CD8-positive, alpha-beta memory T cell (primary cell): ENCODE measurements around the gene ITPK1. TPM values are rescaled to one million over a fixed set of nuclear protein-coding genes. Genes with fewer than 3 reads are reported as not detected.
"Not testable (repeated sequence)": the region's sequence is repeated elsewhere in the genome, so short reads cannot be mapped to it uniquely, and the experiment has no call there.

ENCODE experiments used
- CTCF ChIA-PET: fragments of 350-600 bp; sonication (Branson Sonifier 250); formaldehyde crosslinking; loops from one replicate; lab custom pipeline; 2021; ENCODE audit warnings: antibody characterized with exemption; lab: Charles Lee
- POLR2A ChIA-PET: fragments of 350-600 bp; sonication (Branson Sonifier 250); formaldehyde crosslinking; loops from one replicate; lab custom pipeline; 2021; ENCODE audit warnings: antibody characterized with exemption; lab: Charles Lee
- DNase-seq, 5 donors: peaks; one replicate each; pipeline versions ENCODE4 v3.0.0 to v3.0.0-alpha.2; 2020 to 2022; ENCODE audit warnings: mixed read lengths in 1 of 5
- H3K27ac ChIP-seq: one replicate; pipeline ENCODE4 v1.7.0; 2013; ENCODE audit warnings: low read depth, mild to moderate bottlenecking, low read length, moderate library complexity
- H3K27me3 ChIP-seq: 2 replicates; pipeline ENCODE4 v1.7.0; 2013; ENCODE audit warnings: low read length, mild to moderate bottlenecking; ENCODE audit not compliant: insufficient read depth, poor library complexity, severe bottlenecking
- H3K36me3 ChIP-seq: 2 replicates; pipeline ENCODE4 v1.7.0; 2013; ENCODE audit warnings: mild to moderate bottlenecking, low read length, moderate library complexity; ENCODE audit not compliant: insufficient read depth
- H3K4me1 ChIP-seq: 2 replicates; pipeline ENCODE4 v1.7.0; 2013; ENCODE audit warnings: mild to moderate bottlenecking, low read length, moderate library complexity; ENCODE audit not compliant: insufficient read depth
- H3K4me3 ChIP-seq: 2 replicates; pipeline ENCODE4 v1.7.0; 2013; ENCODE audit warnings: mild to moderate bottlenecking, low read length
- H3K9me3 ChIP-seq: 2 replicates; pipeline ENCODE4 v1.7.0; 2013; ENCODE audit warnings: mild to moderate bottlenecking, low read length
- H3K27ac Mint-ChIP-seq, 8 donors: one replicate each; pipeline ENCODE4 v1.8.0; 2020 to 2021; ENCODE audit warnings: mixed read lengths in 8 of 8, mild to moderate bottlenecking in 6 of 8, inconsistent platforms in 3 of 8, moderate library complexity in 3 of 8
- H3K27me3 Mint-ChIP-seq, 2 donors: one replicate each; pipeline ENCODE4 v1.8.0; 2020 to 2021; ENCODE audit warnings: mixed read lengths in 2 of 2, mild to moderate bottlenecking in 1 of 2, moderate library complexity in 1 of 2
- H3K36me3 Mint-ChIP-seq, 3 donors: one replicate each; pipeline ENCODE4 v1.8.0; 2020 to 2021; ENCODE audit warnings: mixed read lengths in 3 of 3, inconsistent platforms in 1 of 3, mild to moderate bottlenecking in 1 of 3
- H3K4me1 Mint-ChIP-seq, 3 donors: one replicate each; pipeline ENCODE4 v1.8.0; 2020 to 2021; ENCODE audit warnings: mixed read lengths in 3 of 3, inconsistent platforms in 1 of 3, mild to moderate bottlenecking in 1 of 3
- H3K4me3 Mint-ChIP-seq, 7 donors: one replicate each; pipeline ENCODE4 v1.8.0; 2020 to 2021; ENCODE audit warnings: mixed read lengths in 7 of 7, mild to moderate bottlenecking in 6 of 7, moderate library complexity in 4 of 7, inconsistent platforms in 2 of 7
- H3K9me3 Mint-ChIP-seq, 5 donors: one replicate each; pipeline ENCODE4 v1.8.0; 2020 to 2022; ENCODE audit warnings: mixed read lengths in 5 of 5, mild to moderate bottlenecking in 3 of 5, moderate library complexity in 2 of 5, inconsistent platforms in 1 of 5
- polyA plus RNA-seq: library from polyadenylated mRNA; unstranded; fragments of 300-500 nt; fragmentation: Illumina TruSeq; gene quantifications from one replicate; pipeline ENCODE4 v1.2.3, GENCODE V29; 2021
- total RNA-seq, 2 experiments: library from RNA; stranded (reverse); gene quantifications; one replicate each; pipeline ENCODE4 v1.2.3, GENCODE V29; 2021

Gene ITPK1
- total and polyA plus RNA-seq, 3 experiments from 2014 or later: 40.4 to 75.1 (median 66.1) TPM

DNA sequence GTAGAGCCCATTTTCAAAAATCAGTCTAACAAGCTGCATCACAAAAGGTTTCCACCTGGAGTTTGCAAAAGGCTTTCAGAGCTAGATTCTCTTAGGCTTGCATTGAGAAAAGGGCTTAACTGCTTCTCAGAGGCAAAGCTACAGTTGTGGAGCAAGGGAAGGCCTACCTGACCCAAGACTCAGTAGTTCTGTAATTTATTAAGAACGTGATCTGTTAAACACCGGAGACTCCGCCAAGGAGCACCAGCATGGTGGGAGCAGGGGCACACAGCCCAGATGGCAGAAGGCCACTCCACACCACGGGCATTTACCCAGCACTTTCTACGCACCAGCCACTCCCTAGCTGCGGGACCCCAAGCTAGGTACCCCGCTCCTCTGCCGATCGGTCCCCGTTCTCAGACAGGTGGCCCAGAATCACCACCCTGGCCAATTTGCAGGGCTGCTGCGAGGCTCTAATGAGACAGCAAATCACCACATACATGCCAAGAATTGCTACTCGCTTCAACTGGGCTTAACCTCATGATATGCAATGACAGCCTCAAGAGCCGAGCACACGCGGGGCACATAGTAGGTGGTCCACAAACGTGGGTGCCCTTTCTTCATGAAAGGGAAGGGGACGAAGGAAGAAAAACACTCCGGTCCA lies 1.5 kb downstream of the ITPK1 start:
- Histone ChIP-seq H3K4me3 (peak overlapping the region; percentile 70), H3K27ac (no peak overlapping the region), H3K27me3 (no peaks in the 10 kb centered on the region), H3K4me1 (peaks cover 32% of the 10 kb centered on the region), H3K36me3 (peaks cover 7% of the 10 kb centered on the region), H3K9me3 (no peaks in the 10 kb centered on the region)
- Mint-ChIP-seq H3K27me3 (peaks cover 0 to 3% of the 10 kb centered on the region in 2 donors), H3K27ac (peak overlapping the region; percentile 80 to 97 (median 94)), H3K36me3 (no peaks in the 10 kb centered on the region), H3K4me1 (peaks cover 20 to 46% (median 38%) of the 10 kb centered on the region in 3 donors), H3K9me3 (no peaks in the 10 kb centered on the region), H3K4me3 (peak overlapping the region; percentile 74 to 93 (median 88))
- CTCF ChIA-PET: interaction anchor here (0.7 to 5.7 kb wide), 33 partner anchors 7 to 162 kb away, joined by 3 to 81 read pairs (median 6); partner anchors contain the start of genes GON7, LYSET, MOAP1 and UBR7
- DNase-seq: peak in 1 of 5 donors; percentile 22
- POLR2A ChIA-PET: interaction anchor here (0.6 to 4.0 kb wide), 5 partner anchors 9 to 70 kb away, joined by 3 to 36 read pairs (median 5); partner anchors contain the start of genes LYSET and MOAP1

DNA sequence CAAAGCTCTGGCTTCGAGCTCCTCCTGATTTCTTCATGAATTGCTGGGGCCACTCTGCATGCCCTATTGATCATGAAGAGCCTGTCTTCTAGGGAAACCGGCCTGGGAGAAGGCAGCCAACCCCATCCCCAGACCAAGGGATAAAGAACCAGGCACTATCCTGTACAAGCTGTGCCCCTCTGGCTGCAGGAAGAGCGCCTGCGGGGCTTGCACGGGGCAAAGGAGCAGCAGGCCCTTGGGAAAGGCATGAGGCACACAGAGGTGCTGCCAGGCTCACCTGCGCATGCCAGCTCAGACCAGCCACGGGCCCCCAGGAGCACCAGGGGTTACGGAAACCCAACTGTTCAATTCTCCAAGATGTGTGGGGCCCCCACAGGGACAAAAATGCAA lies 2.1 kb downstream of the ITPK1 start:
- H3K27ac ChIP-seq: peak overlapping the region; percentile 14
- peaks cover 32% of the 10 kb centered on the region for H3K4me1 ChIP-seq
- H3K4me3 ChIP-seq: no peak overlapping the region
- peaks cover 7% of the 10 kb centered on the region for H3K36me3 ChIP-seq
- Mint-ChIP-seq H3K36me3 (no peaks in the 10 kb centered on the region), H3K27me3 (peaks cover 0 to 3% of the 10 kb centered on the region in 2 donors), H3K4me1 (peaks cover 20 to 48% (median 41%) of the 10 kb centered on the region in 3 donors), H3K4me3 (peak overlapping the region; percentile 74 to 93 (median 88)), H3K27ac (peak overlapping the region; percentile 90 to 97 (median 94)), H3K9me3 (no peaks in the 10 kb centered on the region)
- peak in 1 of 5 donors; percentile 24 for DNase-seq
- no peaks in the 10 kb centered on the region for H3K27me3 ChIP-seq
- CTCF ChIA-PET: interaction anchor here (0.8 to 5.7 kb wide), 41 partner anchors 9 to 180 kb away, joined by 3 to 81 read pairs (median 5); partner anchors contain the start of genes GON7, LYSET, MOAP1 and UBR7
- POLR2A ChIA-PET: interaction anchor here (0.6 to 4.0 kb wide), 5 partner anchors 8 to 94 kb away, joined by 3 to 36 read pairs (median 4); partner anchors contain the start of genes LYSET and MOAP1
- no peaks in the 10 kb centered on the region for H3K9me3 ChIP-seq

DNA sequence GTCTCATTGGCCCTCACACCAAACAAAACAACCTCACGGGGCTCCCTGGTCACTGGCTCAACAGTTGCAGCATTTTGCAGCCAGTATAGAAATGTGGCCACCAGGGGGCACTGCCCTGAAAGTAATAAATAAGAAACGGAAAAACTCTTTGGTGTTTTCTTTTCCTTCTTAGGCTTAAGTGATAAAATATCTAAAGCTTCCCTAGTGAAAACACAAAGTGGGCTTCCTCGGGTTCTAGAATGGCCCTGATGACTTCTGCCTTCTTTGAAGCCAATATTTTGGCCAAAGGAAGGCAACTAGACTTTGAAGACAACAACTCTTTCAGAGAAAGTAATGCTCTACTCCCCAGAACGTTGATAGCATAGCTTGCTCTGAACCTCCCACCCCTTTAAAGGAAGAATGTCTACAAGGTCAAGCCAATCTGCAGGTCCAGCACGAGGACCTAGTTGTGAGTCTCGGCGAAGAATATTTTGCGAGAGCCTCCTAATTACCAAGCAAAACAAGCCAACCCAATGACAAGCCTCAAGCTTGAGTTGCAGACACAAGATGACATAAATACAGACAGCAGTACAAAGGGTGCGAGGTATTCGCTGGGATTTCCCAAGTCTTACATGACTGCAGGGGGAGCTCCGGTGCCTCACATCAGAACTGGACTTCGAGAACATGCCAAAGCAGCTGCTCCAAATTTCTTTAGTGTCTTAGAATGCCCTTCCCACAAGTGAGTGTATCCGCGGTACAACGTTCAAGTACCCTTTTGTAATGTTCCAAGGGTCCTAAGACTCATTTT lies 2.6 kb downstream of the ITPK1 start:
- H3K4me1 ChIP-seq: peaks cover 32% of the 10 kb centered on the region
- Mint-ChIP-seq H3K27me3 (peaks cover 0 to 2% of the 10 kb centered on the region in 2 donors), H3K27ac (peak overlapping the region; percentile 90 to 97 (median 94)), H3K36me3 (no peaks in the 10 kb centered on the region), H3K9me3 (no peaks in the 10 kb centered on the region), H3K4me3 (peak overlapping the region; percentile 74 to 93 (median 88)), H3K4me1 (peaks cover 21 to 51% (median 41%) of the 10 kb centered on the region in 3 donors)
- POLR2A ChIA-PET: interaction anchor here (1.1 to 4.0 kb wide), 4 partner anchors 20 to 95 kb away, joined by 3 to 36 read pairs (median 5); partner anchors contain the start of genes LYSET and MOAP1
- H3K9me3 ChIP-seq: no peaks in the 10 kb centered on the region
- peaks cover 7% of the 10 kb centered on the region for H3K36me3 ChIP-seq
- peak; percentile 60 to 82 (median 71) for DNase-seq
- peak overlapping the region; percentile 25 for H3K4me3 ChIP-seq
- CTCF ChIA-PET: interaction anchor here (0.7 to 5.7 kb wide), 42 partner anchors 10 to 179 kb away, joined by 3 to 81 read pairs (median 6); partner anchors contain the start of genes GON7, LYSET, MOAP1 and UBR7
- H3K27me3 ChIP-seq: no peaks in the 10 kb centered on the region
- H3K27ac ChIP-seq: peak overlapping the region; percentile 14

DNA sequence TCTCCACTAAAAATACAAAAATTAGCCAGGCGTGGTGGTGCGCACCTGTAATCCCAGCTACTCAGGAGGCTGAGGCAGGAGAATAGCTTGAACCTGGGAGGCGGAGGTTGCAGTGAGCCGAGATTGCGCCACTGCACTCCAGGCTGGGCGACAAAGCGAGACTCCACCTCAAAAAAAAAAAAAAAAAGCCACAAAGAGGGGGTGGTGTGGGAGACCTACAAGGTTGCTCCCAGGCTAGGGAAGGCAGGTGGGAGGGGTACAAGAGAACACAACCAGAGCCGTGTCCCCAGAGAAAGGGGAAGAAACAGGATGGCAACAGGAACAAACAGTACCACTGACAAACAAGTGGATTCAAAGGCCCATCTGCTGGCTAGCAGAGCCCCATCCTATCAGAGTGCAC lies 4.2 kb downstream of the ITPK1 start:
- not testable (repeated sequence) for H3K9me3 Mint-ChIP-seq, H3K9me3 ChIP-seq, H3K36me3 ChIP-seq, H3K4me3 ChIP-seq, H3K4me3 Mint-ChIP-seq, DNase-seq, H3K27me3 ChIP-seq, H3K36me3 Mint-ChIP-seq, H3K27ac ChIP-seq, H3K27me3 Mint-ChIP-seq
- peak overlapping the region in 1 of 8 donors; percentile 87 for H3K27ac Mint-ChIP-seq
- H3K4me1 ChIP-seq: peaks cover 26% of the 10 kb centered on the region
- ChIA-PET POLR2A (interaction anchor here (0.6 kb wide), 1 partner anchor 21 kb away, joined by 3 read pairs; no protein-coding TSS in a partner anchor), CTCF (interaction anchor here (1.3 to 5.7 kb wide), 5 partner anchors 8 to 159 kb away, joined by 4 to 81 read pairs (median 62); no protein-coding TSS in a partner anchor)
- peaks cover 26 to 54% (median 42%) of the 10 kb centered on the region in 3 donors for H3K4me1 Mint-ChIP-seq

DNA sequence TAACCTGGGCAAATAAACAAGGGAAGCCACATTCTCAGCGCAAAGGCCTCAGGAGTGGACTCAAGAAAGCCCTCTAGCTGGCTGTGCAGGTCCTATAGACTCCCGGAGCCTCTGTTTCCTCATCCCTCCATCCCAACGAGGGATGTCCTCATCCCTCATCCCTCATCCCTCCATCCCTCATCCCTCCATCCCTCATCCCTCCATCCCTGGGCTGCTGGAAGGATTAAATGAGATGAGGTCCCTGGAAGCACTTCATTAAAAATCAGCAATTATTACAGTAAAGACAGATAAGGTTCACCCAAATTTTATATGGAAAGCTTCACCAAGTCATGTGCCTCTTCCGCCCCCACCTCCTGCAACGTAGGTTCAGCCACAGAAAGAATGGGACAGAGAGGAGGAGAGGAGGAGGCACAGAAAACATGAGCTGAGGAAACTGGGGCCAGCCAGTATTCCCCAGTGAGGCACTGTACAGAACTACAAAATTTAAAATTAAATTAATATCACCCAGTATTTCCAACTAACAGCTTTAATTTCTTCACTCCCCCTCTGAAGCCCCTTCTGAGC lies 4.8 kb downstream of the ITPK1 start:
- no peak for DNase-seq
- Mint-ChIP-seq H3K4me1 (peaks cover 26 to 57% (median 39%) of the 10 kb centered on the region in 3 donors), H3K4me3 (no peak overlapping the region), H3K36me3 (peaks cover 0 to 2% (median 2%) of the 10 kb centered on the region in 3 donors), H3K27me3 (no peaks in the 10 kb centered on the region), H3K9me3 (no peaks in the 10 kb centered on the region), H3K27ac (peak overlapping the region in 1 of 8 donors; percentile 75)
- H3K9me3 ChIP-seq: no peaks in the 10 kb centered on the region
- CTCF ChIA-PET: interaction anchor here (0.6 to 5.7 kb wide), 5 partner anchors 8 to 159 kb away, joined by 3 to 81 read pairs (median 45); no protein-coding TSS in a partner anchor
- POLR2A ChIA-PET: interaction anchor here (0.6 kb wide), 1 partner anchor 22 kb away, joined by 3 read pairs; no protein-coding TSS in a partner anchor
- peaks cover 22% of the 10 kb centered on the region for H3K4me1 ChIP-seq
- no peaks in the 10 kb centered on the region for H3K27me3 ChIP-seq
- no peak overlapping the region for H3K4me3 ChIP-seq
- H3K27ac ChIP-seq: no peak overlapping the region
- H3K36me3 ChIP-seq: peaks cover 7% of the 10 kb centered on the region

DNA sequence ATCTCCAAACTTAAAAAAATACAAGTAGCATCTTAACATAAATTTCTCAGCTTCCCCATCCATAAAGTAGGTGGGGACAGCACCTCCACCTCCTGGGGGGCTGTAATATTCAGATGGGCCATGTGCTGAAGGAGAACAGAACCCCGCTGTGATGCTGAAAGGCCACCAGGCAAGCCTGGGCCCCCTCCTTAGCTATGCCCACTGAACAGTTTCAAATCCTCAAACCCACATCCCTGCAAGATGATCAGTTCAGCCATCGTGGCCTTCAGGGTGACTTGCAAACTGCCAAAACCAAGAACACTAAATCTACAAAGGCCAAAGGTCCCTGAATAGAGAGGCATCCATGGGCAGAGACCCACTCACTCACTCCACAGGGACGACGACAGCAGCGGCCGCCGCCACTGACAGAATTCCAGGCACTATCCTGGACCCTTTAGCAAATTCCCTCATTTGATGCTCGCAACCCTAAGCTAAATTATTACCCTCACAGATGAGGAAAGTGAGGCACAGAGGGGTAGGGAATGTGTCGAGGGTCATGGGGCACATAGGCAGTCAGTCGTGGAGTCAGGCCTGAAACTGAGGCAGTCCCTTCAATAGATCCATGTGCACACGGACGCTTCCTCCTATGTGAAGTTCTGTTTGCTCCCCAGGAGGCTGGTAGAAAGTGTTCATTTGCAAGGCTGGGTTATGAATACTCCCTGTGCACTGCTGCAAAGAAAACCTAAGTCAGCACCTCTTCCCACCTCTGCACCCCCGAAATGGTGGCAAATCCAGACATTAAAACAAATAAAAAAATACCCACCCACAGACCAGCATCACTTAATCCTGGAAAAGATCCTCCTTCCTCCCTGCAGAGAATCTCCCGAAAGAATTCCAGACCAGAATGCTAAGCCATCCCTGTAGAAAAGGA lies 5.9 kb downstream of the ITPK1 start:
- POLR2A ChIA-PET: no interaction called here
- Mint-ChIP-seq H3K27me3 (no peaks in the 10 kb centered on the region), H3K36me3 (peaks cover 0 to 2% (median 2%) of the 10 kb centered on the region in 3 donors), H3K27ac (peak overlapping the region in 3 of 8 donors; percentile 19 to 54 (median 43)), H3K4me1 (peaks cover 26 to 59% (median 39%) of the 10 kb centered on the region in 3 donors), H3K9me3 (no peaks in the 10 kb centered on the region), H3K4me3 (no peak overlapping the region)
- H3K4me3 ChIP-seq: no peak overlapping the region
- no peak for DNase-seq
- peaks cover 7% of the 10 kb centered on the region for H3K36me3 ChIP-seq
- no peaks in the 10 kb centered on the region for H3K27me3 ChIP-seq
- no peak overlapping the region for H3K27ac ChIP-seq
- CTCF ChIA-PET: interaction anchor here (1.4 to 5.7 kb wide), 4 partner anchors 13 to 29 kb away, joined by 3 to 45 read pairs (median 4); no protein-coding TSS in a partner anchor
- no peaks in the 10 kb centered on the region for H3K9me3 ChIP-seq
- H3K4me1 ChIP-seq: peaks cover 22% of the 10 kb centered on the region
